ENCODE measurements around the gene ANKFN1.

- no peak for TF ChIP-seq CTCF (conservative IDR thresholded peaks at IDR 0.05)
- no peak for TF ChIP-seq ZFX (IDR thresholded peaks at IDR 0.05)
Measured at GRCh38 chr17:56289321-56289720, 136.0 kb downstream of the ANKFN1 start.

Data from C4-2B (cell line).